HG02759 (cell line): ENCODE results near the gene RGS5.

Experiments used
- ATAC-seq: cut with Tn5 transposase; IDR thresholded peaks from one replicate; pipeline ENCODE4 v1.9.1; 2021; ENCODE audit warnings: mild to moderate bottlenecking, moderate library complexity; ENCODE audit not compliant: unreplicated experiment

RGS5 gene

DNA sequence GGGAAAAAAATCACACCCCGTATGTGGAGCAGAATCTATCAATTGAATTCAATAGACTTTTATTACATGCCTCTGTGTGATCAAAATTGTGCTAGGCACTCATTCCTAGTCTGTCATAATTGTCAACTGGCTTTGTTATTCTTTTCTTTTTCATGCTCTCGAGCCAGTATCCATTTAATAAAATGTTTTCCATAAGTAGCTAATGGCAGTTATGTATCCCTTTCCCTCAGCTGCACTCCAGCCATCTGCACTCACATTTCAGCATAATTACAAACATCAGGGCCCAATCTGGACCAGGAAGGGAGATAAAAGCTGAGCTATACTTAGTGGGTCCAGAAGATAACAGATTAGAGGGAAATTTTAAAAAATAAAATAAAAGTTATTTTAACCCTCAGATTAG lies 15.9 kb downstream of the RGS5 start:
- no peak for ATAC-seq

DNA sequence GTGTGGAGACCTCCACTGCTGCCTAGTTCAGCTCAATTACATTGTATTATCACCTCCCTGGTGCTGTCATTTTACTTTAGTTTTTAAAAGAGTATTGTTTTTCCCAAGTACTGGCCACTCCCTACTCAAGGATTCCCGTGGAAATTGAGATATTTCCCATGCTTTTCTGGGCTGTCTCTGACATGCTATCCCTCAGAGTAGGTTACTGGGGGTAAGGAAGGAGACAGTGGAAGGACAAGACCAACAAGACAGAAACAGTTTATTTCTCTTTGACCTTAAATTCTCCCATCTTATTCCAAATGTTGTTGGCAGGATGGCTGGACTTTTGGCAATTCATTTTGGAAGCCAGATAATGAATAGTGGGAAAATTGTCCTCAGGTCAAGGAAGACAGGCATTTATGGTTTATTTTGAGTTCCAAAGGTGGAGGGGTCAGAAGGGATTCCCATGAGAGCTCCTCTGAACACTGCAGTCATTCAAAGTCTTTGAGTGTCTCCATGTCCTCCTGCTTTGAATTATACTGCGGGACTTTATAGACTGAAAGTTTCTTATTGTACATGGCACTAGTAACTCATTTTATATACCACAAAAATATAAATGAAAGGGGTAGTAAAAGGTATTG lies 20.3 kb downstream of the RGS5 start:
- ATAC-seq: no peak

DNA sequence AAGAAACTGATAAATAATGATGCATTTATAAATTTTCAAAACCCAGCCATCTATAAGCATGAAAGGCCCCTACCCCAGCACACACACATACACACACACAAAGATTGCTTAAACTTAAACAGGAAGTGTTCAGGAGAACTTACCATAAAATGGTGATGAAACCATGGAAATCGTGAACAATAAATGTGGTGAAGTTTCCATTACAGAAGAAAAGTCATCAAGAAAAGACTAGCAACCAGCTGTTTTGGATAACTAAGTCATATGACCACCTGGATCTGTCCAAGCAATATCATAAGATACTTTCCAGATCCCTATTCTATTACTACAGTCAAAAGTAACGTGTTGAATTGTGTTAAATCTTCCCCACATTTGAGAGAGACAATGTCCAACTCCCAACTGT lies 24.1 kb downstream of the RGS5 start:
- ATAC-seq: no peak

DNA sequence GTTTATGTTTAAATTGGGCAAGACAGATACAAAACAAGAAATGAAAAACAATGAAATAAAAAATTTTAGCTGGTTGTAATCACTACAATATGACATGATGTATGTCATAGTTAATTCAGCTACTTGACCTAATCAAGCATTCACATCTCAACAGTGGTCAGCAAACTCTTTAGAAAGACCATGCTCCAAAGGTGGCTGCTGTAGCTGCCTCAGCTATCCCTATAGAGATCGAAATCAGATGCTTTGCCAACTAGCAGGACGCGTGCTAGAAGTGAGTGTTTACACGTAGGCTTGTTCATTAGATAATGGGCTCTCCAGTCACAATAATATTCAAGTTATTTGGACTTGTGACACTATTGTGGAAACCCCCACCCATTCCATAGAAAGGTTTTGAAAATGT lies 25.9 kb downstream of the RGS5 start:
- ATAC-seq: no peak

DNA sequence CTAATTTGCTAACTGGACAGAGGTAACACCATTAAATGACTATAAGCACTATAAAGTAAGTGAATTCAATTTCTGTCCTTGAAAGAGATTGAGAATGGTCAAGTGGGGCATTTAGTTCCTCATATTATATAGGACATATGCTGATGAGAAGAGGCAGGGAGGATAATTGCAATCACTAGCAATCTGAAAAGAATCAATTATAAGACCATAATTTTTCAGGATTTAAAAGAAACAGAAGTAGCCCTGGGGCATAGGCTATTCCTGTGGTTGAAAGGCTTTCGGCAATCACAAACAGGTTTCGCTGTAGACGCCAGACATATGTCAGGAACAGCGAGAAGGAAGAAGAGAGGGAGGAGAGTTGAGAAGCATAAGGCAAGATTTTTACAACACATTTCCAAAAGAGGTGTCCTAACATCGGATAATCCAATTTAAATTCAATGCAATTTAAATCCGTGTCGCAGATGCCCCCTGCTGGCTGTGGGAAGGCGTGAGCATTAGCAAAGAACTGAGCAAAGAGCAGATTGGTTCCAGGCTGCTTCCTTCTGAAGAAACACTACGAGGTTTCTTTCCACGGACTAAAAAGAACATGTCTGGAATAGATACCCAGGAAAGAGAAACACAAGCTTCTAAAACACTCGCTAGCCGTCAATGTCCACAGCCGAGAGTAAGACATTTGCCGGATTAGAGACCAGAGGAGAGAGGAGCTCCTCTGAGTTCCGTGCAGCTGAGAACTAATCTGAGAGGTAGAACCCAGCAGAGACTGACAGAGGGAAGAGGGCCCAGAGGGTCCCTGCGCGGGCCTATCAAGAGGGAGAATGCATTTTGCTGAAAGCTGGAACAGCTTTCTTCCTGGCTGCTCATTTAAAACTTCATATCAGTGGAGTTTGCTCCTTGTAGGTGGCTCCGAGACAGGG lies 27.9 kb downstream of the RGS5 start:
- no peak for ATAC-seq

DNA sequence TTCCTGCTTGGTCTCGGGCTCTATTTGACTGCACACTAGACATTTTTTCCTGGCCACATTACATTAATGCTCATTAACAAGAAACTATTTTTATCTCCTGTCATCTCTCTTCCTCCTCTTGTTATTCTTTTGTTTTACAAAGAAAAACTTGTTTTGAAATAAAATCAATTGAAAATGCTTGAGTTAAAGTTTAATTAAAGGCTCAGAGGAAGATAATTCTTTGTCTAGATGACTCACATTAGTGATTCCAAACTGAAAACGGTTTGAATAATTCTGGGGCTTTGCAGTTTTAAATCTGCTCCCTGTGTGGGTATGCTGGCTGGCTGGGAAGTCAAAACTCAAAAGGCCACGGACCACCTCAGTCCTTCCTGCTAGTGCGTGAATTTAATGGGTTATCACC lies 29.6 kb downstream of the RGS5 start:
- no peak for ATAC-seq

DNA sequence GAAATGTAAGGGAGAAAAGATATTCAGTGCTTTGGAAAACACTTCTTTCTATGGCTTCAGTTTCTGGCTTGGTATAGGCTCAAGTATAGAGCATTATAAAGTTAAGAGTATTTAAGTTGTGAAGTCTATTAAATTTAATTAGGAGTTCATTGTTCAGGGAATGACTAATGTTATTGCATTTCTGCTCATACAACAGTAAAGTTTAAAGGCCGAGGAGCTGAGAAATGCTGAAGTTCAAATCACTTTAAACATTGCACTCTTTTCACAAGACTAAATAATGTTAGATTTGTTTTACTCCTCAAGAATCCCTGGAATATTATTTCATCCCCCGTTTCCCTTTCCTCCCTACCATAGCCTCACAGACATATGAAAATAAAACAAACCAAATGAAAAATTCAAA lies 30.1 kb downstream of the RGS5 start:
- no peak for ATAC-seq

DNA sequence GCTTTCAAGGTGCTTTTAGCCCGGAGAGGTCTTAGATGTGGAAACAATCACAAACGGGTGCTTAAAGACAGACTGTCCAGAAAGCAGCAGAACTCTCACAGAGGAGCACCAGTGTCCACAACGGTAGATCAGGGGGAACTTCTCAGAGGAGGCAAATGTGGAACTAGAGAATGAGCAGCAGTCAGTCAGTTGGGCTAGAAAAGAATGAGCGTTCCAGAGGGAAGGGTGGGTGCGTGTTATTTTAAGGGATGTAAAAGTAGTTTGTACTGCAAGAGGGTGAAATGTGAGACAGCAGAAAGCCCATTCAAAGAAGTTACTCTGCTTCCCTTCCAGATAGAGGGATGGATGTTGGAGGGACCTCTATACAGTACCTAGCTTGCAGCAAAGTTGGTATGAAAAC lies 30.9 kb downstream of the RGS5 start:
- ATAC-seq: no peak

DNA sequence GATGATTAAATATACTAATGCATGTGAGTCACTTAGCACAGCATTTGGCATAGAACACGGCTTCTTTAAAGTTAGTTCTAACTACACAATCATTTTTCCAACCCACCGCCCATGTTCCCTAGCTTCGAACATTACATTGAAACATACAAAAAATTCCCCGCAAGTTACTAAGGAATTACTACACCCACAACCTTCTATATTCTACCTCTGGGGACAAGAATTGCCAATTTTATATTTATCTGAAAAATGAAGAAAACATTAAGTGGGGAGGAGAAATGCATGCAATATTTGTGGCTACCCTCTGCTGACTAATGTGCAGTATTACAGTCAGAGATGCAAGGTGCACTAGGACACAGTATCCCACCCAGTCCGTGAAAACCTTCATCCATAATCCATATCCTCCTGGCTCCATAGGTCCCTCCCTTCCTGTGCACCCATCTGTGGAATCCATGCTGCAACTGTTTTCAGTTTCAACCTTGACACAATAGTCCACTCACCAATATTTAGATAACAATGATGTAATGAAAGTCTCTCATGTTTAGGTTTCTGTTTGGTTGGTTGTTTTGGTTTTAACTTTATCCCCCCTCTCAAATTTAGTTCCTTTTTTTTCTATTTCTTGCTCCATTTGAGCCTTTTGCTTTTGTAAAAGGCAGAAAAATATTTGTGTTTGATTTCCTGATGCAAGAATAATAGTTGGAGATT lies 31.6 kb downstream of the RGS5 start:
- ATAC-seq: no peak

DNA sequence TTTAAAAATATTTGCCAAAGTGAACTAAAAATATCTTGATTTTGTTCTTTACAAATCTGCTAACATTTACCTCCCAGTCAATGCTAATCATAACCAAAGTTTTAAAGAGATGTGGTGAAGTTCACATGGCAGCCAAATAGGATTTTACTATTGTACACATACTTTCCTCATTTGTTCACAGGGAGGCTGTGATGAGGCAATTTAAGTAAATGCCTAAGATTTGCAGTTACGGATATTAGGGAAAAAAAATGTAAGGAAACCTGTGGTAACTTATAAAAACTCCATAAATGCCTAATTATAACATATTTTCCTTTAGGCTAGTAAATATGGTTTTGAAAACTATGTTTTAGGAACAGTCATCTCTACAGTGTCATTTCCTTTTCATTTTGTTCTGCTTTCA lies 32.4 kb downstream of the RGS5 start:
- no peak for ATAC-seq

DNA sequence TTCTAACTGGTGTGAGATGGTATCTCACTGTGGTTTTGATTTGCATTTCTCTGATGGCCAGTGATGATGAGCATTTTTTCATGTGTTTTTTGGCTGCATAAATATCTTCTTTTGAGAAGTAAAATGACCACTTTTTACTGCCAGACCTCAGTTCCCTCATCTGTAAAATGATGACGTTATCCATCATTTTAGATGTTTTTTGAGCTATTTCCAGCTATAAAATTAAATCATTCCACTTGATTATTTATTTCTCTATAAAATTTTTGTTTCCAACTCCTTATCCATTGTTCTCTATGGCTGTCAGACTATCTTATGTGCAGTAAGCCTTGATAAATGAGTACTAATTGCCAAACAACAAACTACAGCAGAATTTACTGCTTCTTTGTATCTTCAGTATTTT lies 33.2 kb downstream of the RGS5 start:
- no peak for ATAC-seq

DNA sequence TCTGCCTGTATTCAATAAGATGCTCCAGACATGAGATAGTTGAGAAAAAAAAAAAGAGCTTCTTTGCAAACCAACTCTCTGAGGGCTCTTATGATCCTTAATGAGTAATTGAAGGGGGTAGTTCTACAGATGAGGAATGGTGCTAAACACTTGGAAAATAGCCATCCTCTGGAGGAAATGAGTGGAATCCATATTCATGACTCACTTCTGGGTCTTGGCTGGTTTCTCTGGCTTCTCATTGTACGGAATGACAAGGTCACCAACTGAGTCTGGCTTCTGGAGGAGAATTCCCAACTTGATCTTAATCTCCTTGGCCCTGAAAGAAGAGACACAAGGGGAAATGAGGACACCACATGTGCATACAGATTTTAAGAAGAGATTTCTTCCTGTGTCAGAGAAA lies 34.7 kb downstream of the RGS5 start:
- no peak for ATAC-seq

DNA sequence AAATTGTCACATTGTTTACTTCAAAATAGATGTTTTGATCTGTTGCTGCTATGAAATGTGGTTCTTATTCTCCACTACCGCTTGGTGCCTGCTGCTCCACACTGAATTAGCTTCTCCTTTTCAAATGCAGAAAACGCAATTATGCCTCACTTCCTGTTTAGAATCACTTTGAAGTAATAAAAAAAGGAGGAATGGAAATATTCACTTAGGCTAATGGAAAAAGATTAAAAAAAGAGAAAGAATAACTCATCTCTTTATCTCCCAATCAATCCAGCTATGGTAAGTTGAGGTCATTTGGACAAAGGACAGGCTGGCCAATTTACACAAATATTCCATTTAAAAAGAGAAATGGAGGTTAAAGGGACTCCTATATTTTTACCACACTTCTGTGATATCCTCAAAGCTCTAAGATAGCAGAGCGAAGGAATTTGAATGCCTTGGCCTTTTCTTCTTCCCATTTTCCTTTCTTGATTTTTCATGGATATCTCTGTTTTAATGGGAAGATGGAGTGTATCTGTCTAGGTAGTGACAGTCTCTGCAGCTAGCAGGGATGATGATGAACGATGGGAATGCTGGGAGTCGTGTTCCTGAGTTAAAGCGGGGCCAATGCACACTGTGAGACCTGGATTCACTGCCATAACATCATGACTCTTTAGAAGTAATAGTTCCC lies 35.7 kb downstream of the RGS5 start:
- no peak for ATAC-seq

DNA sequence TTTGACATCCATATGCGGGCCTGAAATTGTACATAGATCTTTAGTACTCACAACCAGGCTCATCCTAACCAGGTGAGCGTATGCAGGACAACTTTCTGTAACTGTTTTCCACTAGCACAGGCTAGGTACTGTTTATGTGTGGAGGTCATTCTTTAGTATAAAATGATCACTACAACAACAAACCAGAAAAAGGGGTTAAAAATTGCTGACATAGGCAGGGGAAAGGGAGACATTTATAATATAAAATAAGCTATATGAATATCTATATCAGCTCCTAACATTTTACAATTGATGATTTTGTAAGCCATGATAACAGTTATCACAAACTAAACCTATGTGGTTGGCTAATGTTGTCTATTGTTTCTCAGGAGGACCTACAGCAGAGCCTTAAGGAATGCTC lies 37.6 kb downstream of the RGS5 start:
- ATAC-seq: no peak

DNA sequence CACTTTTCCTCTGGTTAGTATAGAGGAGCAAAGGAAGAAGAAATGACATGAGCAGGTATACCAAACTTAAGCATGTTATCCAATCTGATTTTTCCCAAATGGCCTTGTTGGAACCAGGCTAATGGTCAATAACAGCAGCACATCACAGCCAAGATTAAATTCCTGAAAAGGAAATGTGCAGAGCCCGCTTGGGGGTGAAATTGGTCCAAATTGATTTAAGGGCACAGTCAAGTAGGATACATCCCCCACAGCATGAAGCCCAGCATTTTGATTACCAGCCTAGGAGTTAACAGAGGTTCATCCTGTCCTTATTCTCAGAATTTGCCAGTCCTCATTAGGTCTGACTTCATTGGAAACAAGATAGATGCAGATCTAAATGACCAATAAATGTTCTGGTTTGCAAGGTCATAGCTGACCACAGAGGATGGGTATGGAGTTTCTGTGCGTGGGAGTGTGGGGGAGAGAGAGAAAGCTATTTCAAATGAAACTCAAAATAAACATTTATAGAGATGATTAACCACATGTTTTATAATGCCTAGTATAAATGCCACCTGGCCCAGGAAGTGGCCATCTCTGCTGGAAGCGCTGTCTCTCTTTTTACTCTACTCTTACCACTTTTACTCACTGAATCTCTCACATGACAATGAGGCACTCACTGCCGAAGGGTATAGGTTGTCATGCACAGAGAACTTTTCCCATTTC lies 38.7 kb downstream of the RGS5 start:
- no peak for ATAC-seq

DNA sequence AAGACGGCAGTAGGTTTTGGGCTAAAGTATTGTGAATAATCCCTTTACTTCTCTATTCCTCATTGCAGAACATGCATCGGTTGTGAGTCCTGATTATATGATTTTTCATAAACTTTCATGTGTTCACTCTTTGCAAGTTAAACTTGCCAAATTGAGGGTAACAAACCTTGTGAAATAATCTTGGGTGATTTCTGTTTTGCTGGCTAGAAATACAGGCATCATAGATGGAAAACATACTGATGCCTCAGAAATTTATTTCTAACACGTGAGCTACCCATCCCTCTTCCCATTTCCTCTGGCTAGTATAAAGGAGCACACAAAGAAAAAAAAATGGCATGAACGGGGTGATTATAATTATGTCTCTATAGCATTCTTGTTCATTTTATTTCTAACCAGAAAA lies 39.6 kb downstream of the RGS5 start:
- no peak for ATAC-seq

DNA sequence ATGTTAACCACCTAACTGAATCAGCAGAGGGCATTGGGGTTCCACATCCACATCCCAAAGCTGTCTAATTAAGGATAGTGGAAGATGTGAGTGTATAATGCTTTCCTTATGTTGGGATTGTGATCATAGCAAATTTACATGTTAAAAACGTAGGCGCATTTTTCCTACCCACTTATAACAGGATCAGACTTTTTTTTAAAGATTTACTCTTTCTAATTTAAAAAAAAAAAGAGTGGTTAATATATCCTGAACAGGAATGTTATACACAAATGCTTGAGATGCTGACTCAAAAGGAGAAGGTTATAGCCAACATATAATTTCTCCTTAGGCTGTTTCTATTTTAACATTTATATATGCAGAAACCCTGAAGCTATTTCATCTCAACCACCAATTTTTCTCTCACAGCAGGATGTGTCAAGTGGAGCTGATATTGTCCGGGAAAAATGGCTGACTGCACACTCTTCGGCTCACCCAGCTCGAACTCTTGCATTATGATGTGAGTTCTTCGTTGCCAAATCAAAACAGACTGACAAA lies 40.3 kb downstream of the RGS5 start:
- no peak for ATAC-seq

DNA sequence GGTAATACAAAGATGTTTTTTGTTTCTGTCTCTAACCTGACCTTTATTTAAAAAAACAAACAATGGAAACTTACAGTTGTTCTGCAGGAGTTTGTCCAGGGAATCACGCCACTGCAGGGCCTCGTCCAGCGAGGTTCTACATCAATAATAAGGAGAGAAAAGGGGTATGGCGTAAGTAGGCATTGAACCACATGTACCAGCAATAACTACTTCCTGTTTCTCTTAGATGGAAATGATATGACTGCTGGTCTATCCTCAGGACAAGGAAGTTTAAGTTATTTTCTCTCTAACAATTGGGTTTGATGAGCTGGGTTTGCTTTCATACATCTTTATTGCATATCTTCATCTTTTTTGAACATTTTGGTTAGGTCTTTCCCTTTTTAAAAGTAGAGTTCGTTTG lies 40.9 kb downstream of the RGS5 start:
- ATAC-seq: no peak

DNA sequence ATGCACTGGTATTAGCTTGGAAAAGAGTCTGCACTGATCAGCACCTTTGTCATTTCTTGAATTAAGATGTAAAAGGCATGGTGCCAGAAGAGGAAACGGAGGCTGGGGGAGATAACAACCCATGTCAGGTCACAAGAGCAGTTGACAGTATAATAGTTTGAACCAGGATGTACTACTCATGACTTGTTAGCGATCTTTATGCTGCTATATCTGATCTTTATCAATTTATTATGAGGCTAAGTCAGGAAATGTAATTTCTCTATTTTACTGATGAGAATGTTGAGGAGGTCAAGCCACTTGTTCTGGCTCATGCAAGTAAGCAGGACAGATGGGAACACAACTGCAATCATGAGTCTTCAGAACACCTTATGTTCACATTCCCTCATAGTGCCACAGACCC lies 41.4 kb downstream of the RGS5 start:
- ATAC-seq: no peak

DNA sequence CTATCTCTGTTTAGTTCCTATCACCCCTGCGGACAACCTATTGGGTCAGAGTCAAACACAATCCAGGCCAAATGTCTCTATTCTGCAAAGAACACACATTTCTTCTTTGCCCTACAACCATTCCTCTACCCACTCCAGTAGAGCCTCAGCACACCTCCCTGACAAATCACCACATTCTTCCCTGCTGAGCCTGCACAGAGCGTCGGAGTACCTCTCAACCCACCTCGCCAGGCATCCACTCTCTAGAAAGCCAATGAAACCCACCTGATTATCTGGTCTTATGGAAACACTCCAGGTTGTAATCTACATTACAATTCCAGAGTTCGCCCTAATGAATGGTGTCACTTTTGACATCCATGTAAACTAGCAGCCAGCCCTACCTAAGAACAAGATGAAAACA lies 47.1 kb downstream of the RGS5 start:
- ATAC-seq: no peak

DNA sequence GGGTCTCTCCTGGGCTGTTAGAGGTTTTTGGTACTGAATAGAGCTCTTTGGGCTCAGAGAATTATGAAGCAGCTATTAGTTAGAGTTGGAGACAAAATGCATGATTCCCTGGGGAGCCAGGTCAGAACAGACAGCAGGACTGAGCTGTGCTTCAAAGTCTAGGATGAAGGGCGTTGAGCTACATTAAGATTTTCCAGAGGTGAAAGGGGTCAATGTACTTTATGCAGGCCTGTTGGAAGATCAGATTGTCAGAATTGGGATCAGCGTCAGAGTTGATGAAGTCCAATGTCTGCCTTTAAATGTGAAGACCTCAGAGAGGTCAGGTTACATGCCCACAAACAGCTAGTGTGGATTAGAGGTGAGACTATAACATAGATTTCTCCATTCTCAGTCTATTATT lies 53.8 kb downstream of the RGS5 start:
- no peak for ATAC-seq
